Measurements from ENCODE around the gene SPP2. TPM values are rescaled to one million over a fixed set of nuclear protein-coding genes. Genes with fewer than 3 reads are reported as not detected.

Gene SPP2
- total and polyA plus RNA-seq, 3 donors from 2014 or later, result not detected

GRCh38 chr2:234060236-234060635, 9.7 kb downstream of the SPP2 start:
- intact Hi-C loops (cut with DNase I; ENCODE audit: low total_unique reads), result no loop called here
- H3K36me3 ChIP-seq (ENCODE audit: low read depth, missing control alignments), result no peaks in the 10 kb centered on the region
- TF ChIP-seq POLR2A (IDR thresholded peaks at IDR 0.05), result no peak
- TF ChIP-seq CTCF (IDR thresholded peaks at IDR 0.05), result no peak
- no peaks in the 10 kb centered on the region for H3K9me3 ChIP-seq
- 64 to 69% methylated on average over 7 to 8 of the region's 8 CpGs for WGBS, 2 donors
- no peak overlapping the region for H3K27ac ChIP-seq
- no peaks in the 10 kb centered on the region for H3K4me1 ChIP-seq
- H3K4me3 ChIP-seq, result no peak overlapping the region
- no peaks in the 10 kb centered on the region for H3K27me3 ChIP-seq
- no peak for DNase-seq

- TF ChIP-seq POLR2A (IDR thresholded peaks at IDR 0.05) (no peak), CTCF (IDR thresholded peaks at IDR 0.05) (no peak)
- DNase-seq, result no peak
- Histone ChIP-seq H3K9me3 (no peaks in the 10 kb centered on the region), H3K4me3 (no peak overlapping the region), H3K27me3 (no peaks in the 10 kb centered on the region), H3K27ac (no peak overlapping the region), H3K4me1 (no peaks in the 10 kb centered on the region), H3K36me3 (ENCODE audit: low read depth, missing control alignments) (no peaks in the 10 kb centered on the region)
- intact Hi-C loops (cut with DNase I; ENCODE audit: low total_unique reads), result no loop called here
- 75 to 82% methylated on average over 6 of the region's 6 CpGs for WGBS, 2 donors
These were observed 11.2 kb downstream of the SPP2 start for GRCh38 chr2:234061624-234062257.

- Histone ChIP-seq H3K27me3 (no peaks in the 10 kb centered on the region), H3K4me3 (no peak overlapping the region), H3K27ac (no peak overlapping the region), H3K4me1 (no peaks in the 10 kb centered on the region), H3K9me3 (no peaks in the 10 kb centered on the region), H3K36me3 (ENCODE audit: low read depth, missing control alignments) (no peaks in the 10 kb centered on the region)
- intact Hi-C loops (cut with DNase I; ENCODE audit: low total_unique reads), result no loop called here
- no peak for DNase-seq
- 92 to 95% methylated on average over 2 of the region's 2 CpGs for WGBS, 2 donors
- TF ChIP-seq POLR2A (IDR thresholded peaks at IDR 0.05), result no peak
- no peak for TF ChIP-seq CTCF (IDR thresholded peaks at IDR 0.05)
These were observed 16.1 kb downstream of the SPP2 start for GRCh38 chr2:234066587-234066986.

GRCh38 chr2:234071664-234072063, 21.2 kb downstream of the SPP2 start:
- Histone ChIP-seq H3K27ac (no peak overlapping the region), H3K4me1 (no peaks in the 10 kb centered on the region), H3K9me3 (no peaks in the 10 kb centered on the region), H3K27me3 (no peaks in the 10 kb centered on the region), H3K36me3 (ENCODE audit: low read depth, missing control alignments) (no peaks in the 10 kb centered on the region), H3K4me3 (no peak overlapping the region)
- intact Hi-C loops (cut with DNase I; ENCODE audit: low total_unique reads), result no loop called here
- DNase-seq, result no peak
- WGBS, 2 donors, result 79 to 93% methylated on average over 3 of the region's 3 CpGs
- no peak for TF ChIP-seq POLR2A (IDR thresholded peaks at IDR 0.05)
- TF ChIP-seq CTCF (IDR thresholded peaks at IDR 0.05), result no peak

- intact Hi-C loops (cut with DNase I; ENCODE audit: low total_unique reads), result no loop called here
- no peak overlapping the region for H3K27ac ChIP-seq
- WGBS, 2 donors, result 85 to 96% methylated on average over 4 of the region's 4 CpGs
These were observed 22.0 kb downstream of the SPP2 start for GRCh38 chr2:234072454-234072853.

More at GRCh38 chr2:234072454-234072853, 22.0 kb downstream of the SPP2 start:
- no peaks in the 10 kb centered on the region for H3K4me1 ChIP-seq
- H3K9me3 ChIP-seq, result no peaks in the 10 kb centered on the region
- H3K4me3 ChIP-seq, result no peak overlapping the region
- no peak for DNase-seq
- TF ChIP-seq CTCF (IDR thresholded peaks at IDR 0.05) (no peak), POLR2A (IDR thresholded peaks at IDR 0.05) (no peak)
- no peaks in the 10 kb centered on the region for H3K27me3 ChIP-seq
- H3K36me3 ChIP-seq (ENCODE audit: low read depth, missing control alignments), result no peaks in the 10 kb centered on the region
